Stimulated activated naive CD4-positive, alpha-beta T cell treated with Interleukin-2 at 50 U/mL for 16 hours (primary cell): Measurements from ENCODE around the gene FAM149B1.

ENCODE experiments used
- DNase-seq: peaks from one replicate; lab custom pipeline; 2025; lab: John Stamatoyannopoulos, UW

The FAM149B1 gene

GRCh38 chr10:73287441-73287840 lies 119.5 kb downstream of the FAM149B1 start:
- DNase-seq: no peak

DNA sequence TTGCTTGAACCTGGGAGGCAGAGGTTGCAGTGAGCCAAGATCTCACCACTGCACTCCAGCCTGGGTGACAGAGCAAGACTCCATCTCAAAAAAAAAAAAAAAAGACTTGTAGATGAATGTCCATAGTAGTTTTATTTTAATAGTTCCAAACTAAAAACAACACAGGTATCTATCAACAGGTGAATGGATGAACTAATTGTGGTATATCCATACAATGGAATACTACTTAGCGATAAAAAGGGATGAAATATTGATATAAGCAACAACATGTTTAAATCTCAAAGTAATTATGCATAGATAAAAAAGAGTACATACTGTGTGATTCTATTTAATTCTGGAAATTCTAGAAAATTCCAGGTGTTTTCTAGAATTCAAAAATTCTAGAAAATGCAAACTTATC lies 122.0 kb downstream of the FAM149B1 start:
- DNase-seq: no peak

DNA sequence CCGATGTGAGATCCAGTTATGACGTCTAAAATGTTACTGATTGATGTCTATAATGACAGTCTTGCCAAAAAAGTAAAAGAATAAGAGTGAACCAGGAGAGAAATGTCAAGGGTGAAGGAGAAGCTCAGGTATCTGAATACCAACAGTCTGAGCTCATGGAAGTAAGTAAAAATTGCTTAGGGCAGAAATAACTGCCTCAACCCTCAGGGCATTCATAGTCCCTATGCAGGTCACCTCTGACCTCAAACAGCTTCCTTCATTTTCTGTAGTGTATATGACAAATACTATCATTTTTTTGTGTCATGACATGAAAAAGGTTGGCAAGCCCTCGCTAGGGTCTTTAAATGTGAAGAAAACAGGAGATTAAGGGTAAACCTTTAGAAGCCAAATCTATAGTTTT lies 125.5 kb downstream of the FAM149B1 start:
- no peak for DNase-seq
